Activated CD4-positive, alpha-beta memory T cell treated with anti-CD3 and anti-CD28 coated beads, Interleukin-2, amount 10 ng/mL, durations not matched to agents 7 days and 5 days (primary cell): ENCODE measurements around the gene LARP4. TPM values are rescaled to one million over a fixed set of nuclear protein-coding genes. Genes with fewer than 3 reads are reported as not detected.

ENCODE experiments used
- CTCF ChIA-PET: fragments of 350-600 bp; sonication (Branson Sonifier 250); formaldehyde crosslinking; loops from one replicate; lab custom pipeline; 2021; ENCODE audit warnings: antibody characterized with exemption, inconsistent platforms; lab: Charles Lee
- POLR2A ChIA-PET: fragments of 350-600 bp; sonication (Branson Sonifier 250); formaldehyde crosslinking; loops from one replicate; lab custom pipeline; 2021; ENCODE audit warnings: antibody characterized with exemption; lab: Charles Lee
- DNase-seq: peaks from one replicate; pipeline ENCODE4 v3.0.0-alpha.2; 2020
- H3K27ac Mint-ChIP-seq: one replicate; pipeline ENCODE4 v1.8.0; 2021; ENCODE audit warnings: mild to moderate bottlenecking, mixed read lengths
- H3K27me3 Mint-ChIP-seq: one replicate; pipeline ENCODE4 v1.8.0; 2021; ENCODE audit warnings: mixed read lengths
- H3K36me3 Mint-ChIP-seq: one replicate; pipeline ENCODE4 v1.8.0; 2021; ENCODE audit warnings: low read depth, mixed read lengths
- H3K4me1 Mint-ChIP-seq: one replicate; pipeline ENCODE4 v1.8.0; 2021; ENCODE audit warnings: mixed read lengths
- H3K4me3 Mint-ChIP-seq: one replicate; pipeline ENCODE4 v1.8.0; 2021; ENCODE audit warnings: mild to moderate bottlenecking, mixed read lengths
- H3K9me3 Mint-ChIP-seq: one replicate; pipeline ENCODE4 v1.8.0; 2021; ENCODE audit warnings: mixed read lengths
- total RNA-seq, 2 experiments: library from RNA; stranded (reverse); gene quantifications; one replicate each; pipeline ENCODE4 v1.2.3, GENCODE V29; 2021

Gene LARP4
- total RNA-seq, 2 experiments from 2014 or later = 43.1 to 45.8 TPM

GRCh38 chr12:50506753-50507473, 106.2 kb downstream of the LARP4 start:
- POLR2A ChIA-PET = interaction anchor here (0.7 to 6.0 kb wide), 13 partner anchors 17 to 260 kb away, joined by 3 to 44 read pairs (median 5); partner anchors contain the start of gene ATF1

GRCh38 chr12:50507474-50507838, 106.8 kb downstream of the LARP4 start:
- POLR2A ChIA-PET = interaction anchor here (1.1 to 6.0 kb wide), 11 partner anchors 13 to 261 kb away, joined by 3 to 44 read pairs (median 6); partner anchors contain the start of gene ATF1
- no peak overlapping the region for H3K27ac Mint-ChIP-seq
- H3K9me3 Mint-ChIP-seq = no peaks in the 10 kb centered on the region
- CTCF ChIA-PET = interaction anchor here (1.1 to 8.0 kb wide), 6 partner anchors 9 to 257 kb away, joined by 3 to 156 read pairs (median 6); partner anchors contain the start of gene ATF1
- H3K27me3 Mint-ChIP-seq = no peaks in the 10 kb centered on the region
- peaks cover 50% of the 10 kb centered on the region for H3K4me1 Mint-ChIP-seq
- H3K36me3 Mint-ChIP-seq = peaks cover 7% of the 10 kb centered on the region
- no peak for DNase-seq
- H3K4me3 Mint-ChIP-seq = peak overlapping the region; percentile 86

More at GRCh38 chr12:50506753-50507473, 106.2 kb downstream of the LARP4 start:
- no peak for DNase-seq
- peak overlapping the region; percentile 86 for H3K4me3 Mint-ChIP-seq
- H3K27me3 Mint-ChIP-seq = no peaks in the 10 kb centered on the region
- H3K9me3 Mint-ChIP-seq = no peaks in the 10 kb centered on the region
- peaks cover 7% of the 10 kb centered on the region for H3K36me3 Mint-ChIP-seq
- H3K27ac Mint-ChIP-seq = no peak overlapping the region
- peaks cover 50% of the 10 kb centered on the region for H3K4me1 Mint-ChIP-seq
- CTCF ChIA-PET = interaction anchor here (1.1 to 8.0 kb wide), 4 partner anchors 9 to 258 kb away, joined by 3 to 156 read pairs (median 6); partner anchors contain the start of gene ATF1

- ChIA-PET CTCF (interaction anchor here (0.7 to 8.0 kb wide), 7 partner anchors 12 to 479 kb away, joined by 3 to 156 read pairs (median 7); partner anchors contain the start of gene ATF1), POLR2A (interaction anchor here (1.1 to 6.0 kb wide), 12 partner anchors 13 to 261 kb away, joined by 3 to 44 read pairs (median 5); partner anchors contain the start of gene ATF1)
- H3K4me1 Mint-ChIP-seq = peaks cover 50% of the 10 kb centered on the region
- DNase-seq = no peak
- H3K4me3 Mint-ChIP-seq = peak overlapping the region; percentile 60
- no peaks in the 10 kb centered on the region for H3K27me3 Mint-ChIP-seq
- H3K36me3 Mint-ChIP-seq = peaks cover 7% of the 10 kb centered on the region
- no peaks in the 10 kb centered on the region for H3K9me3 Mint-ChIP-seq
- H3K27ac Mint-ChIP-seq = peak overlapping the region; percentile 33
Measured at GRCh38 chr12:50507930-50508329, 107.2 kb downstream of the LARP4 start.

GRCh38 chr12:50508414-50508813, 107.7 kb downstream of the LARP4 start:
- Mint-ChIP-seq H3K4me3 (no peak overlapping the region), H3K9me3 (no peaks in the 10 kb centered on the region), H3K36me3 (peaks cover 7% of the 10 kb centered on the region), H3K27ac (peak overlapping the region; percentile 33), H3K4me1 (peaks cover 51% of the 10 kb centered on the region), H3K27me3 (no peaks in the 10 kb centered on the region)
- POLR2A ChIA-PET = interaction anchor here (0.8 to 6.0 kb wide), 14 partner anchors 12 to 518 kb away, joined by 3 to 44 read pairs (median 5); partner anchors contain the start of genes ATF1 and SLC11A2
- DNase-seq = no peak
- CTCF ChIA-PET = interaction anchor here (0.7 to 8.0 kb wide), 10 partner anchors 12 to 478 kb away, joined by 3 to 156 read pairs (median 4); partner anchors contain the start of gene ATF1

GRCh38 chr12:50508970-50509663, 108.4 kb downstream of the LARP4 start:
- peaks cover 53% of the 10 kb centered on the region for H3K4me1 Mint-ChIP-seq
- H3K36me3 Mint-ChIP-seq = peaks cover 7% of the 10 kb centered on the region
- no peaks in the 10 kb centered on the region for H3K9me3 Mint-ChIP-seq
- DNase-seq = no peak
- no peak overlapping the region for H3K4me3 Mint-ChIP-seq
- ChIA-PET POLR2A (interaction anchor here (0.6 to 6.0 kb wide), 19 partner anchors 9 to 517 kb away, joined by 3 to 44 read pairs (median 6); partner anchors contain the start of genes ATF1 and SLC11A2), CTCF (interaction anchor here (0.7 to 8.0 kb wide), 11 partner anchors 11 to 478 kb away, joined by 3 to 156 read pairs (median 4); partner anchors contain the start of gene ATF1)
- no peaks in the 10 kb centered on the region for H3K27me3 Mint-ChIP-seq
- H3K27ac Mint-ChIP-seq = peak overlapping the region; percentile 33

GRCh38 chr12:50514526-50515276, 114.0 kb downstream of the LARP4 start:
- peaks cover 7% of the 10 kb centered on the region for H3K36me3 Mint-ChIP-seq
- H3K4me1 Mint-ChIP-seq = peaks cover 36% of the 10 kb centered on the region
- ChIA-PET CTCF (interaction anchor here (1.0 to 3.7 kb wide), 3 partner anchors 8 to 10 kb away, joined by 3 to 13 read pairs (median 4); partner anchors contain the start of gene DIP2B), POLR2A (interaction anchor here (0.6 to 1.9 kb wide), 4 partner anchors 9 to 18 kb away, joined by 3 to 13 read pairs (median 4); partner anchors contain the start of gene DIP2B)
- H3K9me3 Mint-ChIP-seq = no peaks in the 10 kb centered on the region
- H3K27me3 Mint-ChIP-seq = no peaks in the 10 kb centered on the region
- peak overlapping the region; percentile 45 for H3K4me3 Mint-ChIP-seq
- peak; percentile 27 for DNase-seq
- H3K27ac Mint-ChIP-seq = peak overlapping the region; percentile 90

- H3K4me3 Mint-ChIP-seq = no peak overlapping the region
- peaks cover 7% of the 10 kb centered on the region for H3K36me3 Mint-ChIP-seq
- ChIA-PET CTCF (interaction anchor here (0.6 to 3.7 kb wide), 3 partner anchors 9 to 48 kb away, joined by 4 to 13 read pairs (median 6); partner anchors contain the start of gene DIP2B), POLR2A (interaction anchor here (0.6 to 1.9 kb wide), 4 partner anchors 10 to 106 kb away, joined by 3 to 13 read pairs (median 3); partner anchors contain the start of gene DIP2B)
- peaks cover 40% of the 10 kb centered on the region for H3K4me1 Mint-ChIP-seq
- H3K9me3 Mint-ChIP-seq = no peaks in the 10 kb centered on the region
- no peak for DNase-seq
- peak overlapping the region; percentile 67 for H3K27ac Mint-ChIP-seq
- no peaks in the 10 kb centered on the region for H3K27me3 Mint-ChIP-seq
Measured at GRCh38 chr12:50515587-50515986, 114.9 kb downstream of the LARP4 start.

- DNase-seq = no peak
- Mint-ChIP-seq H3K36me3 (peaks cover 10% of the 10 kb centered on the region), H3K4me3 (no peak overlapping the region), H3K27me3 (no peaks in the 10 kb centered on the region), H3K9me3 (no peaks in the 10 kb centered on the region), H3K27ac (no peak overlapping the region), H3K4me1 (peaks cover 43% of the 10 kb centered on the region)
- ChIA-PET POLR2A (interaction anchor here (1.1 to 1.7 kb wide), 3 partner anchors 8 to 104 kb away, joined by 3 to 9 read pairs (median 6); no protein-coding TSS in a partner anchor), CTCF (interaction anchor here (0.7 to 2.0 kb wide), 2 partner anchors 121 to 561 kb away, joined by 4 to 5 read pairs; no protein-coding TSS in a partner anchor)
Measured at GRCh38 chr12:50517421-50518048, 116.8 kb downstream of the LARP4 start.

- DNase-seq = no peak
- no peaks in the 10 kb centered on the region for H3K27me3 Mint-ChIP-seq
- H3K27ac Mint-ChIP-seq = no peak overlapping the region
- H3K4me3 Mint-ChIP-seq = no peak overlapping the region
- no peaks in the 10 kb centered on the region for H3K9me3 Mint-ChIP-seq
- POLR2A ChIA-PET = interaction anchor here (1.1 to 1.6 kb wide), 2 partner anchors 9 to 14 kb away, joined by 6 to 9 read pairs; no protein-coding TSS in a partner anchor
- H3K36me3 Mint-ChIP-seq = peaks cover 12% of the 10 kb centered on the region
- peaks cover 43% of the 10 kb centered on the region for H3K4me1 Mint-ChIP-seq
- CTCF ChIA-PET = interaction anchor here (0.7 to 2.0 kb wide), 3 partner anchors 14 to 561 kb away, joined by 3 to 5 read pairs (median 4); partner anchors contain the start of gene DIP2B
Measured at GRCh38 chr12:50518090-50518489, 117.4 kb downstream of the LARP4 start.

- H3K27me3 Mint-ChIP-seq = no peaks in the 10 kb centered on the region
- DNase-seq = no peak
- peaks cover 20% of the 10 kb centered on the region for H3K36me3 Mint-ChIP-seq
- peaks cover 42% of the 10 kb centered on the region for H3K4me1 Mint-ChIP-seq
- H3K9me3 Mint-ChIP-seq = no peaks in the 10 kb centered on the region
- H3K27ac Mint-ChIP-seq = no peak overlapping the region
- H3K4me3 Mint-ChIP-seq = no peak overlapping the region
- POLR2A ChIA-PET = no interaction called here
- CTCF ChIA-PET = interaction anchor here (1.5 to 1.9 kb wide), 2 partner anchors 10 to 15 kb away, joined by 3 to 9 read pairs; partner anchors contain the start of gene DIP2B
Measured at GRCh38 chr12:50519353-50519752, 118.7 kb downstream of the LARP4 start.
